Smooth muscle cell of the umbilical artery (primary cell): ENCODE measurements around the gene ZBTB2. TPM values are rescaled to one million over a fixed set of nuclear protein-coding genes. Genes with fewer than 3 reads are reported as not detected.

ENCODE experiments used
- total RNA-seq: library from RNA; depleted of rRNA; stranded (reverse); fragments of >200 nt; gene quantifications from 2 replicates; pipeline ENCODE4 v1.2.3, GENCODE V29; 2014

The ZBTB2 gene, protein sequence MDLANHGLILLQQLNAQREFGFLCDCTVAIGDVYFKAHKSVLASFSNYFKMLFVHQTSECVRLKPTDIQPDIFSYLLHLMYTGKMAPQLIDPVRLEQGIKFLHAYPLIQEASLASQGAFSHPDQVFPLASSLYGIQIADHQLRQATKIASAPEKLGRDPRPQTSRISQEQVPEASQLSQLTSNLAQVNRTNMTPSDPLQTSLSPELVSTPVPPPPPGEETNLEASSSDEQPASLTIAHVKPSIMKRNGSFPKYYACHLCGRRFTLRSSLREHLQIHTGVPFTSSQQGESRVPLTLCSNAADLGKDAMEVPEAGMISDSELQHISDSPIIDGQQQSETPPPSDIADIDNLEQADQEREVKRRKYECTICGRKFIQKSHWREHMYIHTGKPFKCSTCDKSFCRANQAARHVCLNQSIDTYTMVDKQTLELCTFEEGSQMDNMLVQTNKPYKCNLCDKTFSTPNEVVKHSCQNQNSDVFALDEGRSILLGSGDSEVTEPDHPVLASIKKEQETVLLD
- total RNA-seq, result 5.0 and 7.1 TPM in 2 replicates

DNA sequence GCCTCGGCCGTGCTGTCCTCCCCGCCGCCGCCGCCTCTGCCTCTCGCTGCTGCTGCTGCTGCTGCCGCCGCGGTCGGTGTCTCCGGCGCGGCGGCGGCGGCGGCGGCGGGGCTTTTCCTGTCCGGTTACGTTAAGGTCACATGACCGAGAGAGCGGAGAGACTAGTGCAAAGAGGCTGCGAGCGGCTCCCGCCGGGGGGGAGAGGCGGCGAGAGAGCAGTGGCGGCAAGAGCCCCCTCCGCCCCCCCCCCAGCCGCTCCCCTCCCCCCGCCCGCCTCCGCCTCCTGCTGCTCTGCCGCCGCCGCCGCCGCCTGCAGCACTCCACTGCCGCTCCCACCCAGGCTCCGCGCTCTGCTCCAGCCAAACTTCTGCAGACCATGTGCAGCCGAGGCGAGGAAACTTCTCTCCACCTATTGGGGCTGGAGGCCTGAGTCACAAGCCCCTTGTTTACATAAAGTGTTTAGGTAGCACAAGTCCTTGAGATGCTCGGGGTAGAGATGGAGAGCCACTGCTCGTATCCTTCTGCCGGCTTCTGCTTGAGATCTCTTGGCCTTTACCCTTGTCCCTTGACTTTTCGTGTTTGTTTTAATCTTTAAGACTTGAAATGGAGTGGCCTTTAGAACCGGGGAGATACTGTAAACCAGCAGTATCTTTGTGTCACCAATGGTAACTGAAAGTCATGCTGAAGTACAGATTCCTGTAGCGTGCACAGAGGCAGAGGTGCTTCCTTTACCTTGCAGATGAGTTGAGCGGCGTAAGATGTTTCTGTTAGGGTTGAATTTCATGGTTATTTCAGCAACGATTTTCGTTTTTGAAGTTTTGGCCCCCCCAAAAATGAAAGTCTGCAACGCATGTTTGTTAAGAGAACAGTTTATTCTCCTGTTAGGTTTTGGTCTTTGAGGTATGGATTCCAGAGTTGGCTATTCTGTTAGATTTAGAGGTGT, at the start of gene ZBTB2:
Gene ZBTB2 (minus strand): TSS at position 89 of the 943 bp plus-strand sequence. CDS start 17,922 bp downstream, outside the sequence.

Other genes with a start within 250 kb of the ZBTB2 start
- gene AKAP12, start 151.6 kb downstream of the ZBTB2 start, total RNA-seq, result 47.5 and 99.7 TPM in 2 replicates
- 28.8 and 38.2 TPM in 2 replicates for gene RMND1, start 60.6 kb upstream of the ZBTB2 start, total RNA-seq
- 0.30 and 0.32 TPM in 2 replicates for gene CCDC170, start 102.5 kb upstream of the ZBTB2 start, total RNA-seq